Mesenchymal stem cell (in vitro differentiated cells and primary cell): Measurements from ENCODE around the gene NPAS3.

Experiments
- DNase-seq: peaks from one replicate; pipeline ENCODE4 v3.0.0-alpha.2; 2013
- H2AFZ ChIP-seq: one replicate; pipeline ENCODE4 v1.6.1; 2013; ENCODE audit warnings: low read depth, mild to moderate bottlenecking, control low read depth, inconsistent platforms, low read length, moderate library complexity
- H2AK5ac ChIP-seq: 2 replicates; pipeline ENCODE4 v1.6.1; 2013; ENCODE audit warnings: low read length, moderate library complexity, mild to moderate bottlenecking, inconsistent platforms; ENCODE audit not compliant: severe bottlenecking
- H2BK120ac ChIP-seq: one replicate; pipeline ENCODE4 v1.6.1; 2013; ENCODE audit warnings: low read depth, mild to moderate bottlenecking, inconsistent platforms, low read length, moderate library complexity
- H2BK12ac ChIP-seq, 2 experiments: one replicate each; pipeline ENCODE4 v1.6.1; 2013; ENCODE audit warnings: inconsistent platforms in 2 of 2, low read length in 2 of 2, mild to moderate bottlenecking in 2 of 2, moderate library complexity in 2 of 2, control low read depth in 1 of 2
- H2BK15ac ChIP-seq: one replicate; pipeline ENCODE4 v1.6.1; 2013; ENCODE audit warnings: mild to moderate bottlenecking, low read depth, inconsistent platforms; ENCODE audit not compliant: poor library complexity, severe bottlenecking
- H2BK5ac ChIP-seq: 2 replicates; pipeline ENCODE4 v1.6.1; 2013; ENCODE audit warnings: low read depth, mild to moderate bottlenecking, low read length, control low read depth, inconsistent platforms; ENCODE audit not compliant: poor library complexity, severe bottlenecking
- H3K14ac ChIP-seq, 2 experiments: one replicate each; pipeline ENCODE4 v1.6.1; 2013; ENCODE audit warnings: inconsistent platforms in 2 of 2, low read length in 2 of 2, control low read depth in 1 of 2, mild to moderate bottlenecking in 1 of 2, moderate library complexity in 1 of 2
- H3K18ac ChIP-seq, 2 experiments: one replicate each; pipeline ENCODE4 v1.6.1; 2013; ENCODE audit warnings: inconsistent platforms in 2 of 2, low read length in 2 of 2, control low read depth in 1 of 2, low read depth in 1 of 2, mild to moderate bottlenecking in 1 of 2
- H3K23ac ChIP-seq, 2 experiments: one replicate each; pipeline ENCODE4 v1.6.1; 2013; ENCODE audit warnings: inconsistent platforms in 2 of 2, low read length in 2 of 2, mild to moderate bottlenecking in 2 of 2, moderate library complexity in 2 of 2, control low read depth in 1 of 2
- H3K27ac ChIP-seq: 2 replicates; pipeline ENCODE4 v1.5.1; 2013; ENCODE audit warnings: mild to moderate bottlenecking, moderate library complexity, low read length, control low read depth, inconsistent platforms; ENCODE audit not compliant: poor library complexity, severe bottlenecking
- H3K27me3 ChIP-seq, 2 experiments: 2 replicates each; pipeline versions ENCODE4 v1.6.1 to v1.7.0; 2013; ENCODE audit warnings: low read length in 2 of 2, mild to moderate bottlenecking in 2 of 2, moderate library complexity in 2 of 2, control low read depth in 1 of 2, inconsistent platforms in 1 of 2; ENCODE audit not compliant: control insufficient read depth in 1 of 2, insufficient read depth in 1 of 2
- H3K36me3 ChIP-seq, 2 experiments: 2 replicates each; pipeline versions ENCODE4 v1.6.1 to v1.7.0; 2013; ENCODE audit warnings: low read length in 2 of 2, control low read depth in 1 of 2, inconsistent platforms in 1 of 2, low read depth in 1 of 2, mild to moderate bottlenecking in 1 of 2; ENCODE audit not compliant: insufficient read depth in 2 of 2, control insufficient read depth in 1 of 2
- H3K4ac ChIP-seq, 2 experiments: one replicate each; pipeline ENCODE4 v1.6.1; 2013; ENCODE audit warnings: inconsistent platforms in 2 of 2, low read length in 2 of 2, mild to moderate bottlenecking in 2 of 2, moderate library complexity in 2 of 2, control low read depth in 1 of 2, low read depth in 1 of 2
- H3K4me1 ChIP-seq: 2 replicates; pipeline ENCODE4 v1.6.1; 2013; ENCODE audit warnings: low read depth, low read length, control low read depth; ENCODE audit not compliant: control insufficient read depth, insufficient read depth
- H3K4me2 ChIP-seq: 2 replicates; pipeline ENCODE4 v1.6.1; 2013; ENCODE audit warnings: low read length, mild to moderate bottlenecking, inconsistent platforms; ENCODE audit not compliant: poor library complexity, severe bottlenecking
- H3K4me3 ChIP-seq, 2 experiments: 2 replicates each; pipeline versions ENCODE4 v1.5.1 to v1.7.0; 2013; ENCODE audit warnings: low read length in 2 of 2, mild to moderate bottlenecking in 2 of 2, control low read depth in 1 of 2, low read depth in 1 of 2; ENCODE audit not compliant: insufficient read depth in 1 of 2
- H3K79me1 ChIP-seq: replicated peaks from 2 replicates; pipeline ENCODE4 v1.6.1; 2013; ENCODE audit warnings: mild to moderate bottlenecking, control low read depth, low read length, inconsistent platforms; ENCODE audit not compliant: poor library complexity, severe bottlenecking
- H3K9ac ChIP-seq: 2 replicates; pipeline ENCODE4 v1.7.0; 2013; ENCODE audit warnings: mild to moderate bottlenecking, low read length, moderate library complexity
- H3K9me3 ChIP-seq: 2 replicates; pipeline ENCODE4 v1.7.0; 2013; ENCODE audit warnings: mild to moderate bottlenecking, low read length; ENCODE audit not compliant: control insufficient read depth
- H4K8ac ChIP-seq: one replicate; pipeline ENCODE4 v1.6.1; 2013; ENCODE audit warnings: inconsistent platforms, mild to moderate bottlenecking, low read length, moderate library complexity
- H4K91ac ChIP-seq: one replicate; pipeline ENCODE4 v1.6.1; 2013; ENCODE audit warnings: mild to moderate bottlenecking, low read length, inconsistent platforms
- WGBS: methylation state at CpG from one replicate; pipeline ENCODE4 v1.1.7; 2013; ENCODE audit warnings: mixed read lengths; 5-methylcytosine and 5-hydroxymethylcytosine counted together

NPAS3 gene

DNA sequence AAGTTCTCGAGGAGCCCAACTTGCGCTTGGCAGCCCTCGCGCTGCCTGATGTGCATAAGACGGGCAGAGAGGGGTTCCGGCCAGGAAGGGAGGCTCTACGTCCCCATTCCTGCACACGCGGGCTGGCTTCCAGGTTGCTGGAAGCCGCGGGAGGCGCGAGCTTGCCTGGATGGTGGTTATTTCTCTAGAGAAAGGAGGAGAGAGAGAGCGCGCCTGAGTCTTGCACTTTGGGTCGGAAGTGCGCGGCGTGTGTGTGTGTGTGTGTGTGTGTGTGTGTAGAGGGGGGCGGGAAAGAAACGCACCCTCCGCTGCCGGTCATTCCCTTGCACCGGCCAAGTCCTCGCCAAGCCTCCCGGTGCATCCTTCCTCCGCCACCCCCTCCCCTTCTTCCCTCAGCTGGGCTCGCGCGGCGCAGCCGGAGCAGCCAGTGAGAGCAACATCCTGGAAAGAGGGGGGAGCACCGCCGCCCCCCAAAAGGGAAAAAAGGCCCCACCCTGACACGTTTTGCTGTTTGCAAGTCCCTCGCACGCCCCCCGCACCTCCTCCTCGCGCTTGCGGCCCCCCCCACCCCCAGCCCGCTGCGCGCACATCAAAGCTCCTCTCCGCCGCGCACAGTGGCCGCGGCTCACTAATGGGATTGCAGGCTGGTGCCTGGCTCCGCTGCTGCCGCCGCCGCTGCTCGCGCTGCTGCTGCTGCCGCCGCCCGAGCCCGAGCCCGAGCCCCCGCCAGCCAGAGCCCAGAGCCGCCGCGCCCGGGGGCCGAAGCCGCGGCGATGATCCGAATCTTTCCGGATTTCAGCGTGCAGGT lies 4.4 kb upstream of the NPAS3 start:
- Histone ChIP-seq H3K23ac (peak overlapping the region in 1 of 2 experiments; percentile 77), H3K4me1 (peaks cover 33% of the 10 kb centered on the region), H3K4ac (no peak overlapping the region), H3K9me3 (no peaks in the 10 kb centered on the region), H4K91ac (no peak overlapping the region), H3K14ac (peak overlapping the region in 1 of 2 experiments; percentile 74), H2BK5ac (no peak overlapping the region), H3K27me3 (peaks cover 41 to 53% of the 10 kb centered on the region in 2 experiments), H3K4me3 (peak overlapping the region; percentile 41 to 85), H2AK5ac (no peak overlapping the region), H2BK15ac (no peak overlapping the region), H3K79me1 (no peaks in the 10 kb centered on the region), H2BK12ac (peak overlapping the region in 1 of 2 experiments; percentile 18), H3K4me2 (peak overlapping the region; percentile 97), H2AFZ (no peak overlapping the region), H3K36me3 (no peaks in the 10 kb centered on the region), H3K27ac (no peak overlapping the region), H2BK120ac (no peak overlapping the region), H3K9ac (peak overlapping the region; percentile 59), H4K8ac (no peak overlapping the region), H3K18ac (peak overlapping the region; percentile 45 to 56)
- DNase-seq, result peak; percentile 64
- under 1% methylated on average over 54 of the region's 72 CpGs for WGBS

DNA sequence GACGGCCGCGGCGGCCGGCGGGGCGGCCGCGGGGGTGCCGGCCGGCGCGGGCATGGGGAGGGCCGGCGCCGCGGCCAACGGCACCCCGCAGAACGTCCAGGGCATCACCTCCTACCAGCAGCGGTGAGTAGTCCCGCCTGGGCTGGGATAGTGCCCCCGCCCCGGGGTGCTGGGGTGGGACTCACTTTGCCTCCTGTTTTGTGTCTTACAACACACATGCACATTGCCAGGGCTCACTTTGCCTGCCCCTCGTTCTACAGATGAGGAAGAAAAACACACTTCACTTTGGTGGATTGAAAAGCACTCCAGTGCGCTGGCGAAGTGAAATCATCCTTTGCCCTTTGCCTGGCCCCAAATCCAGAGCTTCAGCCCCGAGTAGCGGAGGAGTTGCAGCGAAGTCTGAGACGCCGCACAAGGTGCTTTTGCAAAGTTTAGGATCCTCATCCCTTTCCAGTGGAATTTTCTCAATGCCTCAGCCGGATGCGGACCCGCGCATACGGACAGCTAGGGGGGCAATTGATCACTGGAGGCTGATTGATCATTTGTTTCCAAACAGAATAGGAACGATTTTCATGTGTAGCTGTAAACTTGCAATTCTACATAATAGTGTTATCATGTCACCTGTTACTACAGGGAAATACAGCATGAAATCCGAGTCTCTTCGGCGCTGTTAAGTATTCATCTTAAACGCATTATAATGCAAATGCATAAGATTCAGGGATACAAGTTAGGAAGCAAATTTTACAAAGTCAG lies 3.6 kb upstream of the NPAS3 start:
- H2BK12ac ChIP-seq, result peak overlapping the region in 1 of 2 experiments; percentile 15
- DNase-seq, result peak; percentile 43
- peak overlapping the region; percentile 6 to 45 for H3K18ac ChIP-seq
- peak overlapping the region; percentile 97 for H3K4me2 ChIP-seq
- H3K9ac ChIP-seq, result peak overlapping the region; percentile 57
- no peaks in the 10 kb centered on the region for H3K9me3 ChIP-seq
- H3K23ac ChIP-seq, result no peak overlapping the region
- peaks cover 33% of the 10 kb centered on the region for H3K4me1 ChIP-seq
- H3K14ac ChIP-seq, result no peak overlapping the region
- no peak overlapping the region for H4K91ac ChIP-seq
- no peak overlapping the region for H3K27ac ChIP-seq
- H2BK15ac ChIP-seq, result no peak overlapping the region
- H2AFZ ChIP-seq, result peak overlapping the region; percentile 86
- H3K27me3 ChIP-seq, result peaks cover 41 to 53% of the 10 kb centered on the region in 2 experiments
- peak overlapping the region; percentile 41 to 79 for H3K4me3 ChIP-seq
- H3K36me3 ChIP-seq, result no peaks in the 10 kb centered on the region
- H3K4ac ChIP-seq, result no peak overlapping the region
- no peaks in the 10 kb centered on the region for H3K79me1 ChIP-seq
- no peak overlapping the region for H2AK5ac ChIP-seq
- no peak overlapping the region for H4K8ac ChIP-seq
- no peak overlapping the region for H2BK5ac ChIP-seq
- no peak overlapping the region for H2BK120ac ChIP-seq
- under 1% methylated on average over 37 of the region's 42 CpGs for WGBS

DNA sequence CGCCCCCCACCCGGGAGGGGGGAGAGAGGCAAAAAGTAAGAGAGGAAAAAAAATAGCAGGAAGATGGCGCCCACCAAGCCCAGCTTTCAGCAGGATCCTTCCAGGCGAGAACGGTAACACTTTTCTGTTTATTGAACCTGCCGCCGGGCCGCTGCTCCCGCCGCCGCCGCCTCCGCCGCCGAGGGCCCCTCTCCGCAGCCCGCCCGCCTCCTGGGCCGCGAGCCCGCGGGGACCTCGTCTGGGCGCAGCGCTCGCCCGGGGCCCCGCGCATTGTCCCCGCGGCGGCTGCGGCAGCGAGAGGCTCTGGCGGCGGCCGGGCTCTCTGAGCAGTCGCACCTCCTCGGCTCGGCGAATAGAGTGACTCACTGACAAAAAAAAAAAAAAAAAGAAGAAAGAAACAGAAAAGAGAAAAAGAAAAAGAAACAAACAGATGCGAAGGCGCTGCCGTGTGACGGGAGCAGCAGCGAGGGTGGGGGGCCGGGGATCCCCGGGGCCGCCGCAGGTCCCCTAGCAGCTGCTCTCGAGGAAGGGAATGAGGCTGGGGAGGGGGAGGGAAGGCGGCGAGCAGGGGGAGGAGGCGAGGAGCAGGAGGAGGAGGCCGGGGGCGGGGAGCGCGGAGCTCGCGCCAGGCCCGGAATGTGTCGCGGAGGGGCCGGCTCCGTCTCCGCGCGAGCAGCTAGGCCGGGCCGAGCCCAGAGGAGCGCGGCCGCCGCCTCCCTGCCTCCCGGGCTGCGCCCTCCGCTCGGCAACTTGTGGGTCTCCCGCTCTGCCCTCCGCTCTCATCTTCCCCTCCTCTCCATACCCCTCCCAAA lies 781 bp downstream of the NPAS3 start:
- Histone ChIP-seq H3K9ac (peak overlapping the region; percentile 96), H4K91ac (peak overlapping the region; percentile 75), H2AK5ac (no peak overlapping the region), H4K8ac (peak overlapping the region; percentile 90), H3K27ac (no peak overlapping the region), H3K36me3 (no peaks in the 10 kb centered on the region), H2BK5ac (no peak overlapping the region), H3K4me2 (peak overlapping the region; percentile 64), H3K23ac (peak overlapping the region; percentile 23 to 90), H3K4ac (peak overlapping the region in 1 of 2 experiments; percentile 55), H3K79me1 (no peaks in the 10 kb centered on the region), H3K14ac (peak overlapping the region in 1 of 2 experiments; percentile 86), H3K27me3 (peaks cover 22 to 25% of the 10 kb centered on the region in 2 experiments), H3K9me3 (no peaks in the 10 kb centered on the region), H3K18ac (peak overlapping the region; percentile 79 to 86), H2AFZ (no peak overlapping the region), H3K4me3 (peak overlapping the region; percentile 71 to 82), H2BK12ac (peak overlapping the region in 1 of 2 experiments; percentile 21), H2BK120ac (peak overlapping the region; percentile 98), H3K4me1 (peaks cover 13% of the 10 kb centered on the region), H2BK15ac (peak overlapping the region; percentile 95)
- WGBS, result under 1% methylated on average over 34 of the region's 80 CpGs
- DNase-seq, result peak; percentile 90
